Cardiac fibroblast (primary cell): ENCODE measurements around the gene BCOR.

ENCODE experiments used
- DNase-seq, 2 donors: peaks; one replicate each; pipeline versions ENCODE4 v3.0.0 to v3.0.0-alpha.2; 2010; ENCODE audit warnings: low read depth in 2 of 2
- H3K4me3 ChIP-seq, 2 donors: replicated peaks in 1 of 2; 1 replicate in 1 of 2; 2 replicates in 1 of 2; pipeline ENCODE4 v1.5.1; 2011; ENCODE audit warnings: low read depth in 2 of 2, low read length in 2 of 2, mild to moderate bottlenecking in 2 of 2, moderate library complexity in 1 of 2
- CTCF ChIP-seq: IDR thresholded peaks from one replicate; pipeline ENCODE4 v1.5.1; 2011; ENCODE audit warnings: low read depth, mild to moderate bottlenecking, low read length, inconsistent platforms

BCOR gene

GRCh38 chrX:40131654-40132337, 34.0 kb upstream of the BCOR start:
- no peak for DNase-seq
- TF ChIP-seq CTCF = no peak
- H3K4me3 ChIP-seq = no peak overlapping the region

GRCh38 chrX:40130207-40130606, 32.4 kb upstream of the BCOR start:
- no peak for TF ChIP-seq CTCF
- DNase-seq = peak; percentile 68 to 71
- no peak overlapping the region for H3K4me3 ChIP-seq

GRCh38 chrX:40127052-40127451, 29.3 kb upstream of the BCOR start:
- peak in 1 of 2 donors; percentile 9 for DNase-seq
- TF ChIP-seq CTCF = no peak
- no peak overlapping the region for H3K4me3 ChIP-seq

GRCh38 chrX:40122487-40122886, 24.7 kb upstream of the BCOR start:
- no peak for DNase-seq
- no peak overlapping the region for H3K4me3 ChIP-seq
- TF ChIP-seq CTCF = no peak

- H3K4me3 ChIP-seq = no peak overlapping the region
- no peak for DNase-seq
- no peak for TF ChIP-seq CTCF
These were observed 23.9 kb upstream of the BCOR start for GRCh38 chrX:40121618-40122017.

GRCh38 chrX:40120838-40121580, 23.3 kb upstream of the BCOR start:
- no peak for DNase-seq
- TF ChIP-seq CTCF = no peak
- H3K4me3 ChIP-seq = no peak overlapping the region
